CD4-positive, alpha-beta T cell treated with Interleukin-2 at 100 ng/mL for 4 hours (primary cell): ENCODE results near the gene CCDC106.

Source experiments
- DNase-seq: peaks from one replicate; pipeline ENCODE4 v3.0.0-alpha.2; 2020; ENCODE audit warnings: low spot score

The CCDC106 gene

GRCh38 chr19:55613930-55614710 is 33.9 kb upstream of the CCDC106 start:
- no peak for DNase-seq

GRCh38 chr19:55614711-55615542 is 33.1 kb upstream of the CCDC106 start:
- no peak for DNase-seq

GRCh38 chr19:55615543-55616394 is 32.2 kb upstream of the CCDC106 start:
- no peak for DNase-seq

- DNase-seq = no peak
Measured at GRCh38 chr19:55616395-55616875, 31.6 kb upstream of the CCDC106 start.

GRCh38 chr19:55617426-55617825 is 30.6 kb upstream of the CCDC106 start:
- DNase-seq = no peak

GRCh38 chr19:55618426-55618825 is 29.6 kb upstream of the CCDC106 start:
- DNase-seq = no peak

- DNase-seq = no peak
Measured at GRCh38 chr19:55619286-55619685, 28.7 kb upstream of the CCDC106 start.

GRCh38 chr19:55620410-55621204 is 27.4 kb upstream of the CCDC106 start:
- peak; percentile 24 for DNase-seq

- DNase-seq = no peak
Measured at GRCh38 chr19:55621205-55621672, 26.8 kb upstream of the CCDC106 start.

- no peak for DNase-seq
Measured at GRCh38 chr19:55621673-55622231, 26.3 kb upstream of the CCDC106 start.

GRCh38 chr19:55622242-55622969 is 25.6 kb upstream of the CCDC106 start:
- DNase-seq = no peak

- no peak for DNase-seq
Measured at GRCh38 chr19:55623130-55623529, 24.9 kb upstream of the CCDC106 start.

GRCh38 chr19:55623561-55623960 is 24.5 kb upstream of the CCDC106 start:
- DNase-seq = no peak

GRCh38 chr19:55624109-55625003 is 23.7 kb upstream of the CCDC106 start, which contains the start of gene ZNF784:
Gene ZNF784, minus strand, starts transcription at chr19:55624566. Its CDS starts 5 bp downstream, at chr19:55624561.
- DNase-seq = peak; percentile 91

GRCh38 chr19:55625004-55625326 is 23.0 kb upstream of the CCDC106 start:
- DNase-seq = no peak

- DNase-seq = peak; percentile 76
Measured at GRCh38 chr19:55626350-55626749, 21.7 kb upstream of the CCDC106 start.

- DNase-seq = peak; percentile 95
Measured at GRCh38 chr19:55632463-55632834, 15.6 kb upstream of the CCDC106 start.

GRCh38 chr19:55633861-55634260 is 14.2 kb upstream of the CCDC106 start:
- DNase-seq = no peak

GRCh38 chr19:55635334-55635717 is 12.7 kb upstream of the CCDC106 start:
- DNase-seq = peak; percentile 12
